Measurements from ENCODE around the gene SLBP.

Gene SLBP

GRCh38 chr4:1725521-1725920, 13.4 kb upstream of the SLBP start:
- DNase-seq: no peak

- DNase-seq: no peak
These were observed 11.1 kb upstream of the SLBP start for GRCh38 chr4:1723131-1723801.

GRCh38 chr4:1722551-1723118, 10.5 kb upstream of the SLBP start:
- DNase-seq: no peak

- no peak for DNase-seq
These were observed 9.8 kb upstream of the SLBP start for GRCh38 chr4:1721666-1722550.

- DNase-seq: peak; percentile 91
These were observed 9.0 kb upstream of the SLBP start, which contains the start of the genes TACC3 and TMEM129 for GRCh38 chr4:1721003-1721665. Gene TACC3, plus strand, starts transcription at chr4:1721521. Its CDS starts 1,901 bp downstream, at chr4:1723422. Gene TMEM129, minus strand, starts transcription at chr4:1721323. Its CDS starts 486 bp downstream, at chr4:1720837.

- DNase-seq: peak; percentile 46
These were observed 8.3 kb upstream of the SLBP start for GRCh38 chr4:1720163-1720983.

- no peak for DNase-seq
These were observed 6.2 kb upstream of the SLBP start for GRCh38 chr4:1718095-1718850.

- DNase-seq: no peak
These were observed 5.3 kb upstream of the SLBP start for GRCh38 chr4:1717129-1718094.

- DNase-seq: no peak
These were observed 4.2 kb upstream of the SLBP start for GRCh38 chr4:1716065-1716945.

GRCh38 chr4:1715002-1715758, 3.1 kb upstream of the SLBP start:
- no peak for DNase-seq

- no peak for DNase-seq
These were observed 2.3 kb upstream of the SLBP start for GRCh38 chr4:1714303-1715001.

- DNase-seq: no peak
These were observed 1.1 kb upstream of the SLBP start for GRCh38 chr4:1713003-1713851.

- DNase-seq: peak; percentile 39
These were observed 426 bp downstream of the SLBP start for GRCh38 chr4:1711571-1712215.

GRCh38 chr4:1711055-1711570, 1.0 kb downstream of the SLBP start:
- no peak for DNase-seq

GRCh38 chr4:1708581-1708980, 3.5 kb downstream of the SLBP start:
- DNase-seq: no peak

GRCh38 chr4:1706358-1706757, 5.8 kb downstream of the SLBP start:
- no peak for DNase-seq

Data from EL (cell line).